Central memory CD4-positive, alpha-beta T cell (primary cell): ENCODE results near the gene VPS13C.

ENCODE experiments used
- DNase-seq: peaks from one replicate; pipeline ENCODE4 v3.0.0; 2022

The VPS13C gene

DNA sequence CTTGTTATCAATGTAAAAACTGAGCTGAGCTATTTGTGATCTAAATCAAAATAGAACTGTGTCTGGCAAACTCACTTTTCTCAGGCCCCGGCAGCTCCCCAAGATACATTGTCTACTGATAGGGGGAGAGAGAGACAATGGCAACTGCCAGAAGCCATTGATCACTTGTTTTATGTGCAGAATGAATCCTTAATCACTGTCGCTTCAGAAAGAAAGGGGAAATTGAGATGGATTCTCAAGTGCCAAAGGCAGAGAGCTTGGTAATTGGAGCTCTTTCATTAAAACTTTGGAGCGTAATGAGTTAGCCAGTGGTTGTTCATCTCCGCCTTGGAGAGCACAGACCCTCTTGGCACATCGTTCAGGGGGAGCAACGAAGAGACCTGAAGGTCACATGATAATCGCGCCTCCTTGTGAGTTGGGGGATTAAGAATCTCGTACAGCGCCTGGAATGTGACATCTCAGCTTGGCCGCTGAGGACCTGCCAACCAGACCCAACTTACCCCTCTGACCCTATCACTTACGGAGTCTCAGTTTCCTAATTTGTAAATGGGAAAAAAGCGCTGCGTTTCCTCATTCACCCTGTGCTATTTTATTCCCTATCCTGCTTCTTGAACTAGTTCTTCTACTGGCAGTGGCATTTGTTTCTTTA is 252.8 kb downstream of the VPS13C start:
- DNase-seq, result no peak
